PC-9 (cell line): ENCODE data around the gene DNAJC21. TPM values are rescaled to one million over a fixed set of nuclear protein-coding genes. Genes with fewer than 3 reads are reported as not detected.
A peak's percentile ranks its signal among the peaks of the same experiment; 100 is the strongest.

Experiments
- Bru-seq: library from RNA; stranded (reverse); fragments of 400-500 nt; gene quantifications from one replicate; lab custom pipeline; 2021; lab: Mats Ljungman, UMichigan
- BruChase-seq, 2 experiments: library from RNA; stranded (reverse); fragments of 400-500 nt; gene quantifications; one replicate each; lab custom pipeline; 2021; lab: Mats Ljungman, UMichigan
- BruUV-seq: library from RNA; stranded (reverse); fragments of 400-500 nt; replicated peaks from 2 replicates; lab custom pipeline; 2021; lab: Mats Ljungman, UMichigan
- CTCF ChIA-PET: fragments of 300-600 bp; sonication (Branson Sonifier 250); formaldehyde crosslinking; loops from one replicate; lab custom pipeline; 2022; ENCODE audit warnings: antibody characterized with exemption; lab: Charles Lee
- POLR2A ChIA-PET: fragments of 300-600 bp; sonication (Branson Sonifier 250); formaldehyde crosslinking; loops from one replicate; lab custom pipeline; 2022; ENCODE audit warnings: antibody characterized with exemption; ENCODE audit not compliant: unreplicated experiment; lab: Charles Lee
- DNase-seq, 2 experiments: peaks; one replicate each; pipeline versions ENCODE4 v3.0.0 to v3.0.0-alpha.2; 2015 to 2022; ENCODE audit warnings: mixed read lengths in 1 of 2
- H2AFZ ChIP-seq: fragments of 200-600 bp; sonication (generic); 2 replicates; pipeline ENCODE4 v1.8.1; 2017; ENCODE audit warnings: antibody characterized with exemption
- H3F3A ChIP-seq: fragments of 200-600 bp; sonication (generic); 2 replicates; pipeline ENCODE4 v1.8.1; 2017; ENCODE audit warnings: antibody characterized with exemption, mild to moderate bottlenecking, low read depth; ENCODE audit not compliant: insufficient read depth
- H3K27ac ChIP-seq: fragments of 200-600 bp; sonication (generic); 2 replicates; pipeline ENCODE4 v1.6.1; 2016; ENCODE audit warnings: mixed run types
- H3K27me3 ChIP-seq: fragments of 200-600 bp; sonication (generic); 2 replicates; pipeline ENCODE4 v1.6.1; 2016; ENCODE audit warnings: low read depth, mixed run types; ENCODE audit not compliant: insufficient read depth
- H3K36me3 ChIP-seq: fragments of 200-600 bp; sonication (generic); 2 replicates; pipeline ENCODE4 v1.6.1; 2016; ENCODE audit warnings: low read depth, mixed run types
- H3K4me1 ChIP-seq: fragments of 200-600 bp; sonication (generic); replicated peaks from 2 replicates; pipeline ENCODE4 v1.6.1; 2016; ENCODE audit warnings: mixed run types; ENCODE audit not compliant: insufficient read depth
- H3K4me2 ChIP-seq: fragments of 200-600 bp; sonication (generic); 2 replicates; pipeline ENCODE4 v1.6.1; 2017; ENCODE audit warnings: mixed run types
- H3K4me3 ChIP-seq: fragments of 200-600 bp; sonication (generic); 2 replicates; pipeline ENCODE4 v1.6.1; 2016; ENCODE audit warnings: mixed run types
- H3K79me2 ChIP-seq: fragments of 200-600 bp; sonication (generic); 2 replicates; pipeline ENCODE4 v1.6.1; 2017; ENCODE audit warnings: low read depth, mixed run types
- H3K9me2 ChIP-seq: fragments of 200-600 bp; sonication (generic); 2 replicates; pipeline ENCODE4 v1.8.1; 2017; ENCODE audit warnings: mild to moderate bottlenecking; ENCODE audit not compliant: insufficient read depth
- H3K9me3 ChIP-seq: fragments of 200-600 bp; sonication (generic); 2 replicates; pipeline ENCODE4 v1.8.1; 2016; ENCODE audit warnings: low read depth; ENCODE audit not compliant: insufficient read depth
- H4K20me1 ChIP-seq: fragments of 200-600 bp; sonication (generic); 2 replicates; pipeline ENCODE4 v1.8.1; 2017; ENCODE audit not compliant: insufficient read depth
- EZH2 ChIP-seq: fragments of 200-600 bp; sonication (generic); IDR thresholded peaks from 2 replicates; pipeline ENCODE4 v1.8.0; 2017; ENCODE audit warnings: antibody characterized with exemption, low read depth
- intact Hi-C: fragments of 100-400 bp; cut with micrococcal nuclease; formaldehyde crosslinking; loops from one replicate; pipeline ENCODE4 v1.10.0; 2022; ENCODE audit not compliant: unreplicated experiment
- long read RNA-seq: library from polyadenylated mRNA; stranded (forward); transcript quantifications from one replicate; pipeline ENCODE4 v2.0.0, GENCODE V29; 2022
- total RNA-seq: library from RNA; stranded (reverse); gene quantifications from 2 replicates; pipeline ENCODE4 v1.2.3, GENCODE V29; 2021
- TF ChIP-seq, protein P1 (sequence below): fragments of 200-600 bp; sonication (generic); conservative IDR thresholded peaks from 2 replicates; pipeline ENCODE4 v1.6.1; 2017; ENCODE audit warnings: mixed run types, antibody characterized with exemption, mild to moderate bottlenecking, moderate library complexity

Gene DNAJC21
- total RNA-seq (111 and 128 TPM in 2 replicates), Bru-seq, nascent RNA (percentile 96 among the genes with signal in this experiment), BruChase-seq, experiment 1, labeled RNA remaining after a 2-hour chase (percentile 95 among the genes with signal in this experiment), BruChase-seq, experiment 2, labeled RNA remaining after a 6-hour chase (percentile 96 among the genes with signal in this experiment)
- long read RNA-seq, full-length matches to known transcripts = 168 of 204 reads
- long read RNA-seq, partial matches to known transcripts = 17 of 204 reads
- long read RNA-seq, other reads (novel, unspliced or antisense) = 19 of 204 reads

GRCh38 chr5:34929134-34929719 lies at the start of gene DNAJC21:
Gene DNAJC21 (plus strand): TSS chr5:34929559. CDS start chr5:34929820, 261 bp downstream.
- peak; percentile 92 to 100 for DNase-seq
- TF ChIP-seq EZH2 = no peak
- TF ChIP-seq, protein P1, sequence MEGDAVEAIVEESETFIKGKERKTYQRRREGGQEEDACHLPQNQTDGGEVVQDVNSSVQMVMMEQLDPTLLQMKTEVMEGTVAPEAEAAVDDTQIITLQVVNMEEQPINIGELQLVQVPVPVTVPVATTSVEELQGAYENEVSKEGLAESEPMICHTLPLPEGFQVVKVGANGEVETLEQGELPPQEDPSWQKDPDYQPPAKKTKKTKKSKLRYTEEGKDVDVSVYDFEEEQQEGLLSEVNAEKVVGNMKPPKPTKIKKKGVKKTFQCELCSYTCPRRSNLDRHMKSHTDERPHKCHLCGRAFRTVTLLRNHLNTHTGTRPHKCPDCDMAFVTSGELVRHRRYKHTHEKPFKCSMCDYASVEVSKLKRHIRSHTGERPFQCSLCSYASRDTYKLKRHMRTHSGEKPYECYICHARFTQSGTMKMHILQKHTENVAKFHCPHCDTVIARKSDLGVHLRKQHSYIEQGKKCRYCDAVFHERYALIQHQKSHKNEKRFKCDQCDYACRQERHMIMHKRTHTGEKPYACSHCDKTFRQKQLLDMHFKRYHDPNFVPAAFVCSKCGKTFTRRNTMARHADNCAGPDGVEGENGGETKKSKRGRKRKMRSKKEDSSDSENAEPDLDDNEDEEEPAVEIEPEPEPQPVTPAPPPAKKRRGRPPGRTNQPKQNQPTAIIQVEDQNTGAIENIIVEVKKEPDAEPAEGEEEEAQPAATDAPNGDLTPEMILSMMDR = no peak
- Histone ChIP-seq H3K79me2 (peaks cover 62% of the 10 kb centered on the region), H3K36me3 (peaks cover 29% of the 10 kb centered on the region), H3K4me3 (peak within 1 kb of the TSS; percentile 64), H3K4me1 (peaks cover 31% of the 10 kb centered on the region), H3K27ac (peak within 1 kb of the TSS; percentile 70), H3K27me3 (no peaks in the 10 kb centered on the region), H3K9me2 (no peaks in the 10 kb centered on the region), H4K20me1 (no peaks in the 10 kb centered on the region; the same call in none of the 2 replicates), H2AFZ (peak within 1 kb of the TSS; percentile 85), H3K9me3 (no peaks in the 10 kb centered on the region; the same call in 1 of the 2 replicates), H3K4me2 (peak within 1 kb of the TSS; percentile 82), H3F3A (peaks cover 56% of the 10 kb centered on the region)
- no TSS peak for BruUV-seq
- ChIA-PET CTCF (interaction anchor here (0.8 to 1.9 kb wide), 5 partner anchors 14 to 74 kb away, joined by 3 to 13 read pairs (median 4); partner anchors contain the start of genes BRIX1 and RAD1), POLR2A (interaction anchor here (0.5 to 2.1 kb wide), 19 partner anchors 14 to 1287 kb away, joined by 3 to 87 read pairs (median 4); partner anchors contain the start of genes BRIX1, RAD1 and SPEF2)
- intact Hi-C loops = loop anchor here (1.0 to 10.0 kb wide), 5 partner anchors 14 to 1946 kb away; partner anchors contain the start of genes ADAMTS12, AMACR, BRIX1 and NIPBL

- H3K4me3 ChIP-seq = no peak overlapping the region
- no peak for TF ChIP-seq EZH2
- TF ChIP-seq, protein P1 = no peak
- no peaks in the 10 kb centered on the region for H3F3A ChIP-seq
- H2AFZ ChIP-seq = no peak overlapping the region
- no peak overlapping the region for H3K27ac ChIP-seq
- H3K9me3 ChIP-seq = no peaks in the 10 kb centered on the region
- DNase-seq = no peak
- ChIA-PET CTCF (no interaction called here), POLR2A (no interaction called here)
- H4K20me1 ChIP-seq = no peaks in the 10 kb centered on the region
- no peak overlapping the region for H3K4me2 ChIP-seq
- no TSS peak for BruUV-seq
- no peaks in the 10 kb centered on the region; the same call in 1 of the 2 replicates for H3K9me2 ChIP-seq
- intact Hi-C loops = no loop called here
- H3K27me3 ChIP-seq = no peaks in the 10 kb centered on the region
- H3K36me3 ChIP-seq = no peaks in the 10 kb centered on the region
- no peaks in the 10 kb centered on the region for H3K4me1 ChIP-seq
- no peaks in the 10 kb centered on the region for H3K79me2 ChIP-seq
Observed at GRCh38 chr5:34881246-34881645, 48.1 kb upstream of the DNAJC21 start.

DNA sequence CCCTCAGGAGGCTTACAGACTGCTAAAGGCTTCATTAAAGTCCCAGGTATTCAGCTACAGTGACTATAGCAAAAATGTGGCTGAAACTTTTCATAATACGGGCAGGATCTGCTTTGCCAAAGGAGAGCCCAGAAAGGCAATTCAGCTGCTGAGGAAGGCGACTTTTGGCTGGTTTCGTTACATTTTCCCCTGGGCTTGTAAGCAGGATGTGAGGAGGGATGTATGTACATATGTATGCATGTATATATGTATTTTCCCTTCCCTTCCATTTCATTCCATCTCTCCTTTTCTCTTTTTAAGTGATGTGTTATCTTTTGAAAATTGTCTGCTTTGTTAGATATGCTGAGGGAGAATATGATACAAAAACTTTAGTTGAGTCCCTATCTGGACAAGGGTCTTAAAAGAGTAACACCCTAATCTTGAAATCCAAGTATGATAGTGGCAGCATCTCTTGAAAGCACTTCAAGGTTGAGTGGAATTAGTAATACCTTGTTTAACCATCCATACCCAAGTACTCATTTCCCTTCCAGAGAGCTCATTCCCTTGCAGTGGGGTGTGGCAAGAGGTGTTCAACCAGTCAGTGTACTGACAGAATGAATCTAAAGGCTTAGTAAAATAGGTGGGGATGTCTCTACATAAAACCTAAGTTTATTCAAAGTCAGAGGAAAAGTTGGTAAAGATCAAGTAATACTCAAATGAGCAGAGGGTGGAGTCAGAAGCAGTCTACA lies 42.8 kb upstream of the DNAJC21 start:
- BruUV-seq = no TSS peak
- intact Hi-C loops = no loop called here
- Histone ChIP-seq H3K4me3 (no peak overlapping the region), H2AFZ (no peak overlapping the region), H3K79me2 (no peaks in the 10 kb centered on the region), H3F3A (no peaks in the 10 kb centered on the region), H3K4me1 (no peaks in the 10 kb centered on the region), H3K9me2 (no peaks in the 10 kb centered on the region; the same call in 1 of the 2 replicates), H3K9me3 (no peaks in the 10 kb centered on the region), H3K4me2 (no peak overlapping the region), H3K27me3 (no peaks in the 10 kb centered on the region), H3K27ac (no peak overlapping the region), H4K20me1 (no peaks in the 10 kb centered on the region), H3K36me3 (no peaks in the 10 kb centered on the region)
- ChIA-PET POLR2A (interaction anchor here (0.6 to 0.7 kb wide), 2 partner anchors 42 to 169 kb away, joined by 16 to 27 read pairs; no protein-coding TSS in a partner anchor), CTCF (interaction anchor here (0.6 kb wide), 1 partner anchor 9 kb away, joined by 16 read pairs; no protein-coding TSS in a partner anchor)
- TF ChIP-seq, protein P1 = no peak
- no peak for TF ChIP-seq EZH2
- no peak for DNase-seq
